Osteocyte (in vitro differentiated cells): ENCODE data around the gene CHIC2. TPM values are rescaled to one million over a fixed set of nuclear protein-coding genes. Genes with fewer than 3 reads are reported as not detected.
A peak's percentile ranks its signal among the peaks of the same experiment; 100 is the strongest.

Source experiments
- DNase-seq: peaks from one replicate; pipeline ENCODE4 v3.0.0; 2021; ENCODE audit warnings: mixed read lengths; ENCODE audit not compliant: unreplicated experiment; ENCODE audit errors: extremely low spot score
- H3K27ac Mint-ChIP-seq: one replicate; pipeline ENCODE4 v1.8.0; 2021; ENCODE audit warnings: mild to moderate bottlenecking, mixed read lengths; ENCODE audit not compliant: unreplicated experiment
- H3K27me3 Mint-ChIP-seq: one replicate; pipeline ENCODE4 v1.8.0; 2021; ENCODE audit warnings: mixed read lengths; ENCODE audit not compliant: unreplicated experiment
- H3K36me3 Mint-ChIP-seq: one replicate; pipeline ENCODE4 v1.8.0; 2021; ENCODE audit warnings: mixed read lengths; ENCODE audit not compliant: unreplicated experiment
- H3K4me1 Mint-ChIP-seq: one replicate; pipeline ENCODE4 v1.8.0; 2021; ENCODE audit warnings: mixed read lengths; ENCODE audit not compliant: unreplicated experiment
- H3K4me3 Mint-ChIP-seq: one replicate; pipeline ENCODE4 v1.8.0; 2021; ENCODE audit warnings: mild to moderate bottlenecking, moderate library complexity, mixed read lengths; ENCODE audit not compliant: unreplicated experiment
- H3K9me3 Mint-ChIP-seq: one replicate; pipeline ENCODE4 v1.8.0; 2021; ENCODE audit warnings: mixed read lengths; ENCODE audit not compliant: unreplicated experiment
- total RNA-seq: library from RNA; stranded (reverse); gene quantifications from 2 replicates; pipeline ENCODE4 v1.2.1, GENCODE V29; 2021
- TF ChIP-seq, protein P1 (sequence below): fragments of 200-600 bp; sonication (generic); IDR thresholded peaks from 2 replicates; pipeline ENCODE4 v1.5.0; 2021; ENCODE audit warnings: antibody characterized with exemption, mild to moderate bottlenecking, moderate library complexity

CHIC2 gene
- total RNA-seq, 1 donor from 2014 or later = 64.1 TPM

DNA sequence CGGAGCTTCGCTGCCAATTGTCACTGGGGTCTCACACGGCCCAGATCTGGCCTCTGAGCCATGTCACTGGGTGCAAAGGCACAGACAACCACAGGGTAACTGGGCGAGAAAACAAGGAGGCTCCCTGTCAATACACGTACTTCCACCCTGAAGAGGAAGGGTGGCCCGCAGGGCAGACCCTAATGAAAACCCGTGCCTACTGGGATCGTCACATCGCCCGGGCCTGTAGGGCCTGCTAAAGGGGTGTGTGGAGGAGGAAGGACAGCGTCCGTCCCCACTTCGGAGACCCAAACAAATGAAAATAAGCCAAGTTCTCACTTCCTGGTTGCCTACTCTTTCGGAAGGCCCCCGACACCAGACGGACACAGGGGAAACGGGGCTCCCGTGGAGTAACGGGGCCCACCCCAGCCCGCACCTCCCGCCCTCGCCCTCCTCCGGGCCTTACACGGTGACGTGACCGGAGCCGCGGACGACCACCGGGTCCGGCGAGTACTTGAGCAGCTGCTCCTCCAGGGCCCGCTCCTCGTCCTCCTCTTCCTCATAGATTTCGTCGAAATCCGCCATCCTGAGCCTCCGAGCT is 578 bp downstream of the CHIC2 start:
- Mint-ChIP-seq H3K4me1 (peaks cover 64% of the 10 kb centered on the region), H3K36me3 (no peaks in the 10 kb centered on the region)

DNA sequence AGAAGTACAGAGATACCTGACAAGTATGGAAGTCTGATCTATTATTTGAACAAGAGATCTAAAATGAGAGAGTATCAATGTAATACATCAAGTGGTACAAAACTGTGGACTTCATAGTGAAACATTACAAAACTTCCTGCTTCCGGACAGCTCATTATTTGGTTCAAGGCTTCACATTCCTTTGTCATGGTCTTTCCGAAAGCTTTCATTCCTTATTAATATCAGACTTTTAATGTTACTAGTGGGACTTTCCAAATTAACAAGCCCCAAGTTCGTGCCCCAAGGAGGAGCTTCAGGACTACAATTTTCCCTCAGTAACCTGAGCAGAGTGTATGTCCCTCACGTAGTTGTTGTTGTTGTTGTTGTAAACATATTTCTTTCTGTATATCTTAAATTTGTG is 1.2 kb downstream of the CHIC2 start:
- TF ChIP-seq, protein P1, sequence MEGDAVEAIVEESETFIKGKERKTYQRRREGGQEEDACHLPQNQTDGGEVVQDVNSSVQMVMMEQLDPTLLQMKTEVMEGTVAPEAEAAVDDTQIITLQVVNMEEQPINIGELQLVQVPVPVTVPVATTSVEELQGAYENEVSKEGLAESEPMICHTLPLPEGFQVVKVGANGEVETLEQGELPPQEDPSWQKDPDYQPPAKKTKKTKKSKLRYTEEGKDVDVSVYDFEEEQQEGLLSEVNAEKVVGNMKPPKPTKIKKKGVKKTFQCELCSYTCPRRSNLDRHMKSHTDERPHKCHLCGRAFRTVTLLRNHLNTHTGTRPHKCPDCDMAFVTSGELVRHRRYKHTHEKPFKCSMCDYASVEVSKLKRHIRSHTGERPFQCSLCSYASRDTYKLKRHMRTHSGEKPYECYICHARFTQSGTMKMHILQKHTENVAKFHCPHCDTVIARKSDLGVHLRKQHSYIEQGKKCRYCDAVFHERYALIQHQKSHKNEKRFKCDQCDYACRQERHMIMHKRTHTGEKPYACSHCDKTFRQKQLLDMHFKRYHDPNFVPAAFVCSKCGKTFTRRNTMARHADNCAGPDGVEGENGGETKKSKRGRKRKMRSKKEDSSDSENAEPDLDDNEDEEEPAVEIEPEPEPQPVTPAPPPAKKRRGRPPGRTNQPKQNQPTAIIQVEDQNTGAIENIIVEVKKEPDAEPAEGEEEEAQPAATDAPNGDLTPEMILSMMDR = no peak
- Mint-ChIP-seq H3K9me3 (no peaks in the 10 kb centered on the region), H3K27me3 (no peaks in the 10 kb centered on the region), H3K27ac (peak overlapping the region; percentile 97), H3K4me3 (peak overlapping the region; percentile 91), H3K36me3 (no peaks in the 10 kb centered on the region), H3K4me1 (peaks cover 67% of the 10 kb centered on the region)
- DNase-seq = no peak

More for the DNA sequence above, 578 bp downstream of the CHIC2 start:
- Mint-ChIP-seq H3K9me3 (no peaks in the 10 kb centered on the region), H3K4me3 (peak overlapping the region; percentile 91), H3K27me3 (no peaks in the 10 kb centered on the region), H3K27ac (peak overlapping the region; percentile 97)
- TF ChIP-seq, protein P1 = no peak
- DNase-seq = no peak

DNA sequence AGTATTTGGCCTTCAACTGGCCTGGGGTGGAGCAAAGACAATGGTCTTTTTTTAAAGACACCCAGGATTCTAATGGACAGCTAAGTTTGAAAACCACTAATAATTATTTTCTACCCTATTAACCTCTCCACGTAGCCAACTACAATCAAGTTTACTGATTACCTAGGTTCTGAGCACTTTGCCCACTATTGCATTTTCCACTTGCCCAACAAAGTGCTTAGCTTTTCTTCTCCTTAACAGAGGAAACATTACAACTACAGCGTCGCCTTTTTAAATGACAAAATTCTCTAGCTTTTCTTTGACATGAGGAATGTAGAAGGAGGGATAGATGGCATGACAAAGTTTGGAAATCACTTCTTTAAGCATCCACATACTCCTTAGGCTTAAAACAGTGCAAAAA is 2.0 kb downstream of the CHIC2 start:
- DNase-seq = no peak
- no peaks in the 10 kb centered on the region for H3K27me3 Mint-ChIP-seq
- H3K4me3 Mint-ChIP-seq = peak overlapping the region; percentile 91
- peaks cover 73% of the 10 kb centered on the region for H3K4me1 Mint-ChIP-seq
- TF ChIP-seq, protein P1 = no peak
- H3K9me3 Mint-ChIP-seq = no peaks in the 10 kb centered on the region
- peak overlapping the region; percentile 97 for H3K27ac Mint-ChIP-seq
- no peaks in the 10 kb centered on the region for H3K36me3 Mint-ChIP-seq

DNA sequence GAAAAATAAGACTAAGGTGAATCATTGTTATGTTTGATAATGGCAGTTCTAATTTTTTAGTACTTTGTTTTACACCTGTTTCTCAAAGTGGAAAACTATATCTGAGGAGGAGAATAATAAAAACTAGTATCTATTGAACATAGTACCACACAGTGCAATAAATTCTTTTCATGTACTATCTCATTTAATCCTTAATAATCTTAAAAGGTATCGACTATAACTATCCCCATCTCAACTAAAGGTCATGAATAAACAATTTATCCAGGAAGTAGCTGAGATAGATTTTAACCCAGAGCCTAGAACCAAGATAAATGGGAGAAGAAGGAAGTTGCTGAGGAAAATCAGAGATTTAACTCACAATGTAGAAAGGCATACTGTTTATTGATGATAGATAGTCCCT is 2.5 kb downstream of the CHIC2 start:
- peaks cover 73% of the 10 kb centered on the region for H3K4me1 Mint-ChIP-seq

DNA sequence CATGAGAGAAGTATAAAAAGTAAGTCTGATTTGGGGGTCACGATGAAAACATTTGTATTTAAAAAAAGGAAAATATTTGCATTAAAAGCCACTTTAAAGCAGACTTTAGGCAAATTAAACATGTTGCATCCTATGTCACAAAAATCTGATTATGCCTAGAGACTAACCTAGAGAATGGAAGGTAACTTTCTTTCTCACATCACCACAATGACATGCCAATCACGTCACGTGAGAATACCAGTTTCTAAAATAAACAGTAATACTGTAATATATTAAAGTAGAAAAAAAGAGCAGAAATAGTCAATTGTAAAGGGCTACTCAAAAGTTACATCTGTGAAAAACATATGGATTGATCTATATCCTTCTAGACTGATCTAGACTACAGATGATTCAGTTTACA is 3.3 kb downstream of the CHIC2 start:
- Mint-ChIP-seq H3K4me1 (peaks cover 72% of the 10 kb centered on the region), H3K4me3 (peak overlapping the region; percentile 91), H3K27me3 (no peaks in the 10 kb centered on the region), H3K27ac (peak overlapping the region; percentile 47), H3K36me3 (no peaks in the 10 kb centered on the region), H3K9me3 (no peaks in the 10 kb centered on the region)
- DNase-seq = no peak
- TF ChIP-seq, protein P1 = no peak

More for the DNA sequence above, 2.5 kb downstream of the CHIC2 start:
- no peak for DNase-seq
- Mint-ChIP-seq H3K27ac (peak overlapping the region; percentile 7), H3K36me3 (no peaks in the 10 kb centered on the region), H3K9me3 (no peaks in the 10 kb centered on the region), H3K4me3 (peak overlapping the region; percentile 91), H3K27me3 (no peaks in the 10 kb centered on the region)
- TF ChIP-seq, protein P1 = no peak
